Liver (tissue), 3 donors: Measurements from ENCODE around the gene FAM110A.

Experiments
- CTCF ChIP-seq: fragments of 150-350 bp; IDR thresholded peaks from 2 replicates; pipeline ENCODE4 v1.5.1; 2017; ENCODE audit warnings: improper control_type of control experiment, low read depth, low read length; ENCODE audit not compliant: missing input control
- EGR1 ChIP-seq, 2 donors: IDR thresholded peaks; 2 replicates each; pipeline ENCODE4 v1.6.1; 2016 to 2018; ENCODE audit warnings: antibody characterized with exemption in 2 of 2, low read depth in 2 of 2
- RAD21 ChIP-seq, 2 donors: IDR thresholded peaks; 2 replicates each; pipeline ENCODE4 v1.6.1; 2016; ENCODE audit warnings: antibody characterized with exemption in 2 of 2, mild to moderate bottlenecking in 2 of 2
- REST ChIP-seq: IDR thresholded peaks from 2 replicates; pipeline ENCODE4 v1.6.1; 2016; ENCODE audit warnings: antibody characterized with exemption, mild to moderate bottlenecking
- RXRA ChIP-seq, 2 donors: IDR thresholded peaks; 2 replicates each; pipeline ENCODE4 v1.6.1; 2017 to 2018; ENCODE audit warnings: antibody characterized with exemption in 2 of 2, mild to moderate bottlenecking in 1 of 2
- ZBTB33 ChIP-seq: IDR thresholded peaks from 2 replicates; pipeline ENCODE4 v1.6.1; 2016; ENCODE audit warnings: antibody characterized with exemption
- donor health status: healthy.
- donor health status: healthy.

- TF ChIP-seq CTCF (no peak), ZBTB33 (no peak), REST (no peak), EGR1 (IDR thresholded peaks at IDR 0.05; ENCODE audit: low read depth in 2 of 2) (no peak), RAD21 (IDR thresholded peaks at IDR 0.05) (no peak), RXRA (IDR thresholded peaks at IDR 0.05) (no peak)
Observed at GRCh38 chr20:821046-821730, 12.3 kb upstream of the FAM110A start.
